Mesendoderm (in vitro differentiated cells): ENCODE results near the gene TRABD2B.

Source experiments
- DNase-seq: peaks from one replicate; pipeline ENCODE4 v3.0.0; 2013
- H2AK5ac ChIP-seq: 2 replicates; pipeline ENCODE4 v1.6.1; 2013; ENCODE audit warnings: low read length, inconsistent platforms
- H2BK120ac ChIP-seq: 2 replicates; pipeline ENCODE4 v1.6.1; 2013; ENCODE audit warnings: low read depth, mild to moderate bottlenecking, low read length, moderate library complexity, mixed read lengths
- H2BK15ac ChIP-seq: replicated peaks from 2 replicates; pipeline ENCODE4 v1.6.1; 2013; ENCODE audit warnings: low read depth, mild to moderate bottlenecking, moderate library complexity
- H2BK5ac ChIP-seq: 2 replicates; pipeline ENCODE4 v1.6.1; 2013; ENCODE audit warnings: low read length, inconsistent platforms
- H3K18ac ChIP-seq: 2 replicates; pipeline ENCODE4 v1.6.1; 2013; ENCODE audit warnings: mild to moderate bottlenecking, low read length, mixed read lengths
- H3K23ac ChIP-seq: one replicate; pipeline ENCODE4 v1.6.1; 2013; ENCODE audit warnings: low read length
- H3K27ac ChIP-seq: 2 replicates; pipeline ENCODE4 v1.5.1; 2013; ENCODE audit warnings: low read depth, mild to moderate bottlenecking, inconsistent platforms, low read length, moderate library complexity
- H3K27me3 ChIP-seq: 2 replicates; pipeline ENCODE4 v1.6.1; 2013; ENCODE audit warnings: low read length, control low read depth, mild to moderate bottlenecking, inconsistent platforms; ENCODE audit not compliant: insufficient read depth, poor library complexity
- H3K36me3 ChIP-seq: 2 replicates; pipeline ENCODE4 v1.6.1; 2013; ENCODE audit warnings: low read length, inconsistent platforms; ENCODE audit not compliant: control insufficient read depth, insufficient read depth
- H3K4ac ChIP-seq: one replicate; pipeline ENCODE4 v1.6.1; 2013; ENCODE audit warnings: low read depth, mild to moderate bottlenecking, low read length, moderate library complexity
- H3K4me1 ChIP-seq: 2 replicates; pipeline ENCODE4 v1.6.1; 2013; ENCODE audit warnings: low read depth, low read length, inconsistent platforms; ENCODE audit not compliant: control insufficient read depth
- H3K4me2 ChIP-seq: 2 replicates; pipeline ENCODE4 v1.6.1; 2013; ENCODE audit warnings: low read length
- H3K4me3 ChIP-seq: 2 replicates; pipeline ENCODE4 v1.5.1; 2013; ENCODE audit warnings: mild to moderate bottlenecking, low read length
- H3K56ac ChIP-seq: one replicate; pipeline ENCODE4 v1.6.1; 2013; ENCODE audit warnings: low read length
- H3K79me1 ChIP-seq: 2 replicates; pipeline ENCODE4 v1.6.1; 2013; ENCODE audit warnings: low read length, inconsistent platforms
- H3K79me2 ChIP-seq: 2 replicates; pipeline ENCODE4 v1.6.1; 2013; ENCODE audit warnings: mild to moderate bottlenecking, low read length; ENCODE audit not compliant: control insufficient read depth, insufficient read depth
- H3K9ac ChIP-seq: 2 replicates; pipeline ENCODE4 v1.6.1; 2013; ENCODE audit warnings: low read length, inconsistent platforms
- H4K5ac ChIP-seq: one replicate; pipeline ENCODE4 v1.6.1; 2013; ENCODE audit warnings: low read length
- H4K8ac ChIP-seq: one replicate; pipeline ENCODE4 v1.6.1; 2013; ENCODE audit warnings: low read depth, mild to moderate bottlenecking, control low read depth, low read length, moderate library complexity
- WGBS: extraction: QIAGEN DNeasy Blood & Tissue Kit; methylation state at CpG from one replicate; pipeline ENCODE4 v1.1.7; 2013; ENCODE audit warnings: low lambda C conversion rate, missing lambda C conversion rate; ENCODE audit not compliant: insufficient coverage; ENCODE audit errors: extremely low coverage; 5-methylcytosine and 5-hydroxymethylcytosine counted together

Gene TRABD2B

GRCh38 chr1:47838562-47839432 lies 158.4 kb downstream of the TRABD2B start:
- DNase-seq: no peak
- Histone ChIP-seq H3K79me2 (no peaks in the 10 kb centered on the region), H2AK5ac (no peak overlapping the region), H3K23ac (no peak overlapping the region), H3K4me3 (no peak overlapping the region), H3K4me1 (no peaks in the 10 kb centered on the region), H3K27ac (no peak overlapping the region), H3K56ac (no peak overlapping the region), H3K18ac (no peak overlapping the region), H3K79me1 (no peaks in the 10 kb centered on the region), H3K36me3 (no peaks in the 10 kb centered on the region), H4K5ac (no peak overlapping the region), H3K9ac (no peak overlapping the region), H2BK120ac (no peak overlapping the region), H2BK15ac (no peak overlapping the region), H3K27me3 (no peaks in the 10 kb centered on the region), H2BK5ac (no peak overlapping the region), H3K4ac (no peak overlapping the region), H4K8ac (no peak overlapping the region), H3K4me2 (no peak overlapping the region)
- WGBS: no CpG with 5 or more reads among the region's 16 CpGs

GRCh38 chr1:47837866-47838561 lies 159.2 kb downstream of the TRABD2B start:
- no peak for DNase-seq
- no peak overlapping the region for H3K23ac ChIP-seq
- no peak overlapping the region for H2BK120ac ChIP-seq
- H3K56ac ChIP-seq: no peak overlapping the region
- H2AK5ac ChIP-seq: no peak overlapping the region
- no peak overlapping the region for H3K18ac ChIP-seq
- no peak overlapping the region for H4K8ac ChIP-seq
- no peak overlapping the region for H3K27ac ChIP-seq
- no peaks in the 10 kb centered on the region for H3K4me1 ChIP-seq
- H3K4me2 ChIP-seq: no peak overlapping the region
- H3K79me1 ChIP-seq: no peaks in the 10 kb centered on the region
- H3K36me3 ChIP-seq: no peaks in the 10 kb centered on the region
- no peak overlapping the region for H3K4ac ChIP-seq
- H2BK15ac ChIP-seq: no peak overlapping the region
- no peak overlapping the region for H3K4me3 ChIP-seq
- no peaks in the 10 kb centered on the region for H3K27me3 ChIP-seq
- no peak overlapping the region for H3K9ac ChIP-seq
- H3K79me2 ChIP-seq: no peaks in the 10 kb centered on the region
- no CpG with 5 or more reads among the region's 5 CpGs for WGBS
- H2BK5ac ChIP-seq: no peak overlapping the region
- H4K5ac ChIP-seq: no peak overlapping the region

GRCh38 chr1:47837056-47837830 lies 159.9 kb downstream of the TRABD2B start:
- no peaks in the 10 kb centered on the region for H3K27me3 ChIP-seq
- H3K4me3 ChIP-seq: no peak overlapping the region
- H3K4me2 ChIP-seq: no peak overlapping the region
- WGBS: no CpG with 5 or more reads among the region's 13 CpGs
- H2BK5ac ChIP-seq: no peak overlapping the region
- no peak overlapping the region for H3K9ac ChIP-seq
- no peak overlapping the region for H2AK5ac ChIP-seq
- no peak overlapping the region for H3K56ac ChIP-seq
- H4K5ac ChIP-seq: no peak overlapping the region
- H3K79me2 ChIP-seq: no peaks in the 10 kb centered on the region
- no peaks in the 10 kb centered on the region for H3K36me3 ChIP-seq
- peak overlapping the region; percentile 16 for H3K23ac ChIP-seq
- no peaks in the 10 kb centered on the region for H3K4me1 ChIP-seq
- no peak overlapping the region for H3K18ac ChIP-seq
- no peak overlapping the region for H2BK120ac ChIP-seq
- H3K27ac ChIP-seq: no peak overlapping the region
- H2BK15ac ChIP-seq: no peak overlapping the region
- DNase-seq: no peak
- H3K79me1 ChIP-seq: no peaks in the 10 kb centered on the region
- H3K4ac ChIP-seq: no peak overlapping the region
- H4K8ac ChIP-seq: no peak overlapping the region

GRCh38 chr1:47835409-47835808 lies 161.8 kb downstream of the TRABD2B start:
- no peaks in the 10 kb centered on the region for H3K27me3 ChIP-seq
- H3K4me3 ChIP-seq: no peak overlapping the region
- no peaks in the 10 kb centered on the region for H3K4me1 ChIP-seq
- H3K4me2 ChIP-seq: no peak overlapping the region
- H2AK5ac ChIP-seq: no peak overlapping the region
- no peak overlapping the region for H3K4ac ChIP-seq
- no peaks in the 10 kb centered on the region for H3K36me3 ChIP-seq
- DNase-seq: no peak
- H4K5ac ChIP-seq: no peak overlapping the region
- H3K23ac ChIP-seq: no peak overlapping the region
- no peak overlapping the region for H2BK5ac ChIP-seq
- H3K79me2 ChIP-seq: no peaks in the 10 kb centered on the region
- H3K56ac ChIP-seq: no peak overlapping the region
- no peak overlapping the region for H3K18ac ChIP-seq
- H4K8ac ChIP-seq: no peak overlapping the region
- H2BK15ac ChIP-seq: no peak overlapping the region
- no peaks in the 10 kb centered on the region for H3K79me1 ChIP-seq
- H3K9ac ChIP-seq: no peak overlapping the region
- H3K27ac ChIP-seq: no peak overlapping the region
- H2BK120ac ChIP-seq: no peak overlapping the region
- no CpG with 5 or more reads among the region's 2 CpGs for WGBS

- Histone ChIP-seq H3K4me3 (no peak overlapping the region), H2AK5ac (no peak overlapping the region), H3K27me3 (no peaks in the 10 kb centered on the region), H4K8ac (no peak overlapping the region), H2BK120ac (no peak overlapping the region), H3K27ac (no peak overlapping the region), H2BK5ac (no peak overlapping the region), H4K5ac (no peak overlapping the region), H3K56ac (no peak overlapping the region), H3K4ac (no peak overlapping the region), H3K79me1 (no peaks in the 10 kb centered on the region), H3K9ac (no peak overlapping the region), H3K36me3 (no peaks in the 10 kb centered on the region), H3K4me1 (no peaks in the 10 kb centered on the region), H3K18ac (no peak overlapping the region), H3K79me2 (no peaks in the 10 kb centered on the region), H3K23ac (no peak overlapping the region), H2BK15ac (no peak overlapping the region), H3K4me2 (no peak overlapping the region)
- DNase-seq: no peak
- WGBS: no CpG with 5 or more reads among the region's 3 CpGs
Observed at GRCh38 chr1:47834326-47834725, 162.9 kb downstream of the TRABD2B start.
